Natural killer cell (primary cell): Measurements from ENCODE around the gene METTL26. TPM values are rescaled to one million over a fixed set of nuclear protein-coding genes. Genes with fewer than 3 reads are reported as not detected.
A peak's percentile ranks its signal among the peaks of the same experiment; 100 is the strongest.

ENCODE experiments used
- ATAC-seq, 3 donors: fragments of 150-1000 bp in 2 of 3; fragments of 200-7000 bp in 1 of 3; cut with Tn5 transposase; 1 replicate in 1 of 3; 2 replicates in 2 of 3; pipeline ENCODE4 v1.10.0; 2021; ENCODE audit warnings: mild to moderate bottlenecking in 2 of 3, moderate library complexity in 2 of 3
- DNase-seq, 2 donors: peaks; one replicate each; pipeline versions ENCODE4 v3.0.0 to v3.0.0-alpha.2; 2013 to 2021; ENCODE audit warnings: mixed read lengths in 1 of 2
- H3K27ac ChIP-seq: one replicate; pipeline ENCODE4 v1.5.1; 2013; ENCODE audit warnings: mild to moderate bottlenecking, low read length
- H3K27me3 ChIP-seq: one replicate; pipeline ENCODE4 v1.6.1; 2013; ENCODE audit warnings: low read length; ENCODE audit not compliant: control insufficient read depth, insufficient read depth
- H3K36me3 ChIP-seq: one replicate; pipeline ENCODE4 v1.6.1; 2013; ENCODE audit warnings: low read length; ENCODE audit not compliant: control insufficient read depth, insufficient read depth
- H3K4me1 ChIP-seq: one replicate; pipeline ENCODE4 v1.6.1; 2013; ENCODE audit warnings: low read length; ENCODE audit not compliant: control insufficient read depth, insufficient read depth
- H3K4me3 ChIP-seq: one replicate; pipeline ENCODE4 v1.5.1; 2013; ENCODE audit warnings: low read length
- H3K9me3 ChIP-seq: one replicate; pipeline ENCODE4 v1.6.1; 2013; ENCODE audit warnings: low read length; ENCODE audit not compliant: control insufficient read depth, insufficient read depth
- H3K27ac Mint-ChIP-seq, 2 donors: one replicate each; pipeline ENCODE4 v1.8.0; 2022; ENCODE audit warnings: mild to moderate bottlenecking in 2 of 2, mixed read lengths in 2 of 2, moderate library complexity in 1 of 2
- H3K27me3 Mint-ChIP-seq, 2 donors: one replicate each; pipeline ENCODE4 v1.8.0; 2022; ENCODE audit warnings: low read depth in 2 of 2, mixed read lengths in 2 of 2
- H3K36me3 Mint-ChIP-seq: one replicate; pipeline ENCODE4 v1.8.0; 2022; ENCODE audit warnings: mixed read lengths
- H3K4me1 Mint-ChIP-seq, 2 donors: one replicate each; pipeline ENCODE4 v1.8.0; 2022; ENCODE audit warnings: mixed read lengths in 2 of 2
- H3K4me3 Mint-ChIP-seq: one replicate; pipeline ENCODE4 v1.8.0; 2022; ENCODE audit warnings: mild to moderate bottlenecking, moderate library complexity, mixed read lengths
- H3K9me3 Mint-ChIP-seq, 2 donors: one replicate each; pipeline ENCODE4 v1.8.0; 2022; ENCODE audit warnings: mixed read lengths in 2 of 2
- CTCF ChIP-seq: fragments of 200-600 bp; IDR thresholded peaks from one replicate; pipeline ENCODE4 v1.8.0; 2022; ENCODE audit warnings: antibody characterized with exemption
- WGBS: methylation state at CpG from one replicate; pipeline ENCODE4 v1.1.7; 2013; ENCODE audit warnings: missing lambda C conversion rate; ENCODE audit not compliant: insufficient coverage; 5-methylcytosine and 5-hydroxymethylcytosine counted together
- intact Hi-C: fragments of 100-400 bp; cut with micrococcal nuclease; formaldehyde crosslinking; loops from one replicate; pipeline ENCODE4 v1.14.2; 2022
- total RNA-seq, 4 donors: library from RNA; stranded (reverse); fragments of 120-200 nt in 1 of 4; gene quantifications; one replicate each; pipeline versions ENCODE4 v1.2.3 to v1.2.4, GENCODE V29; 2013 to 2022

METTL26 gene
- total RNA-seq, 3 donors from 2014 or later (not counting 1 experiment from before 2014, with no cell fraction given) = 33.7 to 36.3 (median 36.1) TPM

DNA sequence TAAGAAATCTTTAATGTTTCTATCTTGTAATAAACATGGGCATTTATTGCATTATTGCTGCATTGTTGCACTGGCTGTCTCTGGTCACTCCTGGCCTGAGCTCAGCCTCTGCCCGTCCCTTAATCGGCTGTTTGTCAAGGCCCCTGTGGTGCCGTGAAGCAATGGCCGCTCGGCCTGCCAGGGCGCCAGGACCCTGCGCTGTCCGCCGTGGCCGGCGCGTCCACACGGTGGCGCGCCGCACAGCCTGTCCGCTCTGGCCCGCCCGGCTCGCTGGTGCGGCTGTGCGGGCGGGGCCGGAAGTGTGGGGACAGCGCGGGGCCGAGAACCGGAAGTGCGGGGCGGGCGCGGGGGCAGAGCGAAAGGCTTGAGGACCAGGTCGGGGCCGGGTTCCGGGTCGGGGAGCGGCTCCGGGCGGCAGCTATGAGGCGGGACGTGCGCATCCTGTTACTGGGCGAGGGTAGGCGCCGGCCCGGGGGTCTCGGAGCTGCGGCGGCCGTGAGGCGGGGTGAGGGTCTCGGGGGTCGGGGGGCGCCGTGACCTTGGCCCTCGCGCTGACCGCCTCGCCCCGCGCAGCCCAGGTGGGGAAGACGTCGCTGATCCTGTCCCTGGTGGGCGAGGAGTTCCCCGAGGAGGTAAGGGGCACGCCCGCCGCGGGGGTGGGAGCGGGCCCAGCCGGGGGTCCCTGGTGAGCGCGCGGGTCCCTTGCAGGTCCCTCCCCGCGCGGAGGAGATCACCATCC is 31.8 kb upstream of the METTL26 start, which contains the start of gene RHOT2:
Gene RHOT2, plus strand, starts transcription at position 353 of the 739 bp plus-strand sequence. Its CDS starts 68 bp downstream, at position 421.
- peak; percentile 76 for TF ChIP-seq CTCF
- H3K27ac ChIP-seq = peak within 1 kb of the TSS; percentile 65
- WGBS = under 1% methylated on average over 78 of the region's 78 CpGs
- Mint-ChIP-seq H3K27ac (peak within 1 kb of the TSS; percentile 72 to 88), H3K27me3 (no peaks in the 10 kb centered on the region), H3K4me1 (peaks cover 0 to 5% of the 10 kb centered on the region in 2 donors), H3K4me3 (peak within 1 kb of the TSS; percentile 83), H3K9me3 (no peaks in the 10 kb centered on the region), H3K36me3 (no peaks in the 10 kb centered on the region)
- intact Hi-C loops = no loop called here
- ATAC-seq = peak; percentile 98 to 100 (median 98)
- H3K36me3 ChIP-seq = peaks cover 24% of the 10 kb centered on the region
- peak within 1 kb of the TSS; percentile 66 for H3K4me3 ChIP-seq
- no peaks in the 10 kb centered on the region for H3K9me3 ChIP-seq
- peak; percentile 94 to 95 for DNase-seq
- peaks cover 21% of the 10 kb centered on the region for H3K4me1 ChIP-seq
- no peaks in the 10 kb centered on the region for H3K27me3 ChIP-seq

GRCh38 chr16:667113-667779 is 31.1 kb upstream of the METTL26 start:
- Histone ChIP-seq H3K4me1 (peaks cover 21% of the 10 kb centered on the region), H3K4me3 (no peak overlapping the region), H3K36me3 (peaks cover 17% of the 10 kb centered on the region), H3K9me3 (no peaks in the 10 kb centered on the region), H3K27me3 (no peaks in the 10 kb centered on the region), H3K27ac (peak overlapping the region; percentile 62)
- no peak for TF ChIP-seq CTCF
- no peak for ATAC-seq
- H3K27ac Mint-ChIP-seq = peak overlapping the region; percentile 72 to 88
- 89% methylated on average over 22 of the region's 22 CpGs for WGBS
- H3K4me1 Mint-ChIP-seq = peaks cover 0 to 5% of the 10 kb centered on the region in 2 donors
- H3K4me3 Mint-ChIP-seq = peak overlapping the region; percentile 83
- intact Hi-C loops = no loop called here
- no peaks in the 10 kb centered on the region for H3K9me3 Mint-ChIP-seq
- DNase-seq = no peak
- H3K27me3 Mint-ChIP-seq = no peaks in the 10 kb centered on the region
- no peaks in the 10 kb centered on the region for H3K36me3 Mint-ChIP-seq

DNA sequence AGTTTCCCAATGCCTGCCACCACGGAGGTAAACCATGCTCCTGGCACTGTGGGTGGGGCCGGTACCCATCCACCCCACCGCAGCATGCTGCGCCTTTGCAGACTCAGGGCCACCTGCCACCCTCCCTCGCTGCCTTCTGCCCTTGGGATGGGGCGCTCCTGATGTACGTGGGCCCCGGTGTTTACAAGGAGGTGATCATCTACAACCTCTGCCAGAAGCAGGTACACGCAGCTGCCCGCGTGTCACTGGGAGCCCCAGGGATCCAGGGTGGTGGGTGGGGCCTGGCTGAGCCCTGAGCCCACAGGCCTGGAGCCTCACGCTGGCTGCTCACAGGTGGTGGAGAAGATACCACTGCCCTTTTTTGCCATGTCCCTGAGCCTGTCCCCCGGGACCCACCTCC is 30.5 kb upstream of the METTL26 start:
- H3K36me3 ChIP-seq = peaks cover 16% of the 10 kb centered on the region
- H3K4me3 ChIP-seq = no peak overlapping the region
- no peaks in the 10 kb centered on the region for H3K27me3 ChIP-seq
- Mint-ChIP-seq H3K4me1 (peaks cover 0 to 5% of the 10 kb centered on the region in 2 donors), H3K4me3 (no peak overlapping the region), H3K36me3 (no peaks in the 10 kb centered on the region), H3K9me3 (no peaks in the 10 kb centered on the region), H3K27me3 (no peaks in the 10 kb centered on the region), H3K27ac (no peak overlapping the region)
- 94% methylated on average over 13 of the region's 13 CpGs for WGBS
- peaks cover 24% of the 10 kb centered on the region for H3K4me1 ChIP-seq
- no peak overlapping the region for H3K27ac ChIP-seq
- ATAC-seq (no peak), DNase-seq (no peak)
- TF ChIP-seq CTCF = no peak
- H3K9me3 ChIP-seq = no peaks in the 10 kb centered on the region
- intact Hi-C loops = no loop called here
